HG03039 (cell line): ENCODE results near the gene PCDH17.

Source experiments
- ATAC-seq: cut with Tn5 transposase; IDR thresholded peaks from one replicate; pipeline ENCODE4 v1.9.1; 2021; ENCODE audit warnings: mild to moderate bottlenecking, moderate library complexity; ENCODE audit not compliant: unreplicated experiment

Gene PCDH17

GRCh38 chr13:57724486-57725272 lies 93.1 kb downstream of the PCDH17 start:
- no peak for ATAC-seq

DNA sequence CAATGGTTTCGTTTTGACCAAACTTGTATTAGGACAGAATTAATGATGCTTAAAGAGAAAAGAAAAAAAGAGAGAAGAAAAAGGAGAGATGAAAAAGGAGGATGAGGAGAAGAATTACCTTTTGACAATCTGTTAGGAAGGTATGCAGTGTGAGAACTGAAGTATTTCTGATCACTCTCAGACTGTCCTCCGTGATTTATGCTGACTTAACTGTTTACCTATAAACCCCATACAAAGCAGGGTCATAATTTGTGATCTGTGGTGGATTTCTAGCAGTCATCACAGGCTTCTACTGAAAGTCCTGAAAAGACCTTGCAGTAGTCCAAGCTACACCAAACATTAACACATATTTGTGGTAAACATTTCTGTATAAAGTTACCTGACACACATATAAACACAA lies 93.9 kb downstream of the PCDH17 start:
- no peak for ATAC-seq

GRCh38 chr13:57726981-57727380 lies 95.4 kb downstream of the PCDH17 start:
- ATAC-seq = no peak

GRCh38 chr13:57734306-57734705 lies 102.8 kb downstream of the PCDH17 start:
- no peak for ATAC-seq

DNA sequence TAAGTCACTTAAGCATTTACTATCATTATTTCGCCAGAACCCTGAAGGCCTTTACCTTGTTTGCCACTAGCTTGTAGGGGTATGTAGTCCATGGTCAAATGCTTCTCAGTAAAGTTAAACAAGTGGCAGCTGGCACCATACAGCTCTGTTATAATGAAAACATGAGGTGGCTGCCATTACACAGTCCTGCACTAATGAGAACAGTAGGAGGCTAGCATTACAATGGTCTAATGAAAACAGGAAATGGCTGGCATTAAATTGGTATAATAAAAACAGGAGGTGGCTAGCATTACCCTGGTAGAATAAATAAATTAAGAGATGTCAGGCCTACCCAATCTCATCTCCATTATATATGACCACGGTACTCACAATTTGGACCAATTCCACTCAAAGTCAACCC lies 107.5 kb downstream of the PCDH17 start:
- ATAC-seq = no peak

DNA sequence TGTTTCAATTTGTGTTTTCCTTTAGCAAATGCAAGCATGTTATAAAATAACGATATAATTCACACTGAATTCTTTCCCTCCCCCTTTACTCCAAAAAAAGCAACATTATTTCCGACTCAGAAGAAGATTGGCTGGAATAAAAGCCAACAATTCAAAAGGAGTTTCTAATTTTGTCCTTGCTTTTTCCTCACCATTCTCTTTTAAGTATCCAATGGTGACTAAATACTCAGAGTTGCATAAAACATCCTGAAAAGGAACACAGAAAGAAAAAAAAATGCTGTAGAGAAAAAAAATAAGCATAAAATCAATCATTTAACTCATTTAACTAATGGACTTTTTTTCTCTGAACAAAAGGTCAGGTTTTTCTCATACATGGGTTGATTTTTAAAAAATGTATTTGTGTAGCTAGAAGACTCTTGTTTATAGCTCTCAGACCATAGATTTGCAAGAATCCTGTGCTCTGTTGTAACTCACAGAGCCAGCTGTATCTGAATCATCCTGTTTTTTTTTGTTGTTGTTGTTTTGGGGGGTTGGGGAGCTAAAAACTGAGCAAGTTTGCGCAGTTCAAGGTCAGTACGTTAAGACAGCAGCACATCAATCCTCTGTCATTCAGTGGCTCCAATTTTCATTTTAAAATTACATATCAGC lies 108.1 kb downstream of the PCDH17 start:
- no peak for ATAC-seq

GRCh38 chr13:57740719-57741118 lies 109.2 kb downstream of the PCDH17 start:
- ATAC-seq = no peak

GRCh38 chr13:57748096-57748495 lies 116.6 kb downstream of the PCDH17 start:
- no peak for ATAC-seq

DNA sequence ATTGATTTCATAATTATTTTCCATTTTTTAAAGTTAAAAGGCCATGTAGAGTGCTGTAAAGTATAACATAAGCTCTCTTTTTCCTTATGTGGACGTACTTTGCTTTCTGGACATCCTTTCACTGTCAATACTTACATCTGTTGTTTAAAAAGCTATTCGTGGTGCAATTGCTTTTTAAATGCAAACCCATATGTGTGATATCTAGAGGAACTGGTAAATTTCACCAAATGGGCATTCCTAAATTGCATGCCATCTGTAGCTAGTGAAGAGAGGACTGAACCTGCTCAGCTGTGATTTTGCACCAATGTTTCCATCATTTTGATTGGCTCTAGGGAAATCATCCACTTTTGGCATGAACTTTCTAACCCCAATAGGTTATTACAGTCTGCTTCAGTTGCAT lies 129.4 kb downstream of the PCDH17 start:
- no peak for ATAC-seq

GRCh38 chr13:57763689-57764088 lies 132.1 kb downstream of the PCDH17 start:
- no peak for ATAC-seq
